ENCODE measurements around the gene INPP5J.

INPP5J gene

GRCh38 chr22:31127181-31127772, 4.5 kb downstream of the INPP5J start:
- DNase-seq, result no peak

GRCh38 chr22:31128156-31128555, 5.4 kb downstream of the INPP5J start:
- no peak for DNase-seq

GRCh38 chr22:31130873-31131272, 8.1 kb downstream of the INPP5J start:
- DNase-seq, result no peak

GRCh38 chr22:31133911-31134310, 11.1 kb downstream of the INPP5J start:
- DNase-seq, result no peak

GRCh38 chr22:31134688-31135087, 11.9 kb downstream of the INPP5J start:
- no peak for DNase-seq

- no peak for DNase-seq
Measured at GRCh38 chr22:31135706-31136105, 12.9 kb downstream of the INPP5J start.

- no peak for DNase-seq
Measured at GRCh38 chr22:31136155-31136554, 13.4 kb downstream of the INPP5J start.

GRCh38 chr22:31136711-31137110, 13.9 kb downstream of the INPP5J start:
- no peak for DNase-seq

GRCh38 chr22:31137721-31138120, 15.0 kb downstream of the INPP5J start:
- no peak for DNase-seq

- no peak for DNase-seq
Measured at GRCh38 chr22:31138126-31138525, 15.4 kb downstream of the INPP5J start.

GRCh38 chr22:31139066-31139465, 16.3 kb downstream of the INPP5J start:
- no peak for DNase-seq

- DNase-seq, result no peak
Measured at GRCh38 chr22:31139866-31140716, 17.3 kb downstream of the INPP5J start, which contains the start of gene PLA2G3. TSS of gene PLA2G3 (minus strand) at chr22:31140508. CDS start at chr22:31140354, 154 bp downstream.

- DNase-seq, result no peak
Measured at GRCh38 chr22:31140746-31141145, 18.0 kb downstream of the INPP5J start.

GRCh38 chr22:31141551-31141950, 18.8 kb downstream of the INPP5J start:
- DNase-seq, result no peak

GRCh38 chr22:31142285-31142684, 19.5 kb downstream of the INPP5J start:
- no peak for DNase-seq

GRCh38 chr22:31143038-31143437, 20.3 kb downstream of the INPP5J start:
- no peak for DNase-seq

GRCh38 chr22:31143537-31143936, 20.8 kb downstream of the INPP5J start:
- DNase-seq, result no peak

- DNase-seq, result no peak
Measured at GRCh38 chr22:31144223-31144622, 21.5 kb downstream of the INPP5J start.

GRCh38 chr22:31148488-31148887, 25.7 kb downstream of the INPP5J start:
- DNase-seq, result no peak

- no peak for DNase-seq
Measured at GRCh38 chr22:31148953-31149627, 26.3 kb downstream of the INPP5J start.

GRCh38 chr22:31150615-31151014, 27.8 kb downstream of the INPP5J start:
- DNase-seq, result no peak

- DNase-seq, result no peak
Measured at GRCh38 chr22:31151872-31152271, 29.1 kb downstream of the INPP5J start.

GRCh38 chr22:31153357-31153756, 30.6 kb downstream of the INPP5J start:
- DNase-seq, result no peak

GRCh38 chr22:31154975-31155374, 32.2 kb downstream of the INPP5J start:
- no peak for DNase-seq
